Spleen (tissue), 11 donors: ENCODE data around the gene MOCS1. TPM values are rescaled to one million over a fixed set of nuclear protein-coding genes. Genes with fewer than 3 reads are reported as not detected.

Experiments used
- DNase-seq: peaks from one replicate; pipeline ENCODE4 v3.0.0-alpha.2; 2020
- H3K27ac ChIP-seq, 8 donors: fragments of 200-600 bp; sonication (generic) in 7 of 8; 1 replicate in 4 of 8; 2 replicates in 4 of 8; pipeline versions ENCODE4 v1.5.0 to v1.8.0; 2016 to 2021; ENCODE audit warnings: inconsistent platforms in 4 of 8, mild to moderate bottlenecking in 4 of 8, moderate library complexity in 1 of 8
- H3K27me3 ChIP-seq, 7 donors: fragments of 200-600 bp; sonication (generic) in 6 of 7; replicated peaks in 1 of 7; 1 replicate in 4 of 7; 2 replicates in 3 of 7; pipeline versions ENCODE4 v1.5.0 to v1.8.0; 2016 to 2021; ENCODE audit warnings: inconsistent platforms in 3 of 7, mild to moderate bottlenecking in 1 of 7
- H3K36me3 ChIP-seq, 6 donors: fragments of 200-600 bp; sonication (generic) in 5 of 6; 1 replicate in 4 of 6; 2 replicates in 2 of 6; pipeline versions ENCODE4 v1.5.0 to v1.8.0; 2016 to 2021; ENCODE audit warnings: inconsistent platforms in 2 of 6
- H3K4me1 ChIP-seq, 6 donors: fragments of 200-600 bp; sonication (generic) in 5 of 6; 1 replicate in 3 of 6; 2 replicates in 3 of 6; pipeline versions ENCODE4 v1.5.0 to v1.8.0; 2016 to 2021; ENCODE audit warnings: inconsistent platforms in 3 of 6
- H3K4me3 ChIP-seq, 8 donors: fragments of 200-600 bp; sonication (generic) in 7 of 8; 1 replicate in 4 of 8; 2 replicates in 4 of 8; pipeline versions ENCODE4 v1.5.0 to v1.8.0; 2016 to 2021; ENCODE audit warnings: inconsistent platforms in 4 of 8, mild to moderate bottlenecking in 4 of 8, moderate library complexity in 2 of 8
- H3K9me3 ChIP-seq, 8 donors: fragments of 200-600 bp; sonication (generic) in 7 of 8; 1 replicate in 4 of 8; 2 replicates in 4 of 8; pipeline versions ENCODE4 v1.5.0 to v1.8.0; 2016 to 2021; ENCODE audit warnings: inconsistent platforms in 4 of 8
- CTCF ChIP-seq, 11 experiments: fragments of 200-600 bp in 7 of 11; fragments of 450-650 bp in 4 of 11; sonication (generic) in 4 of 11; IDR thresholded peaks in 8 of 11; conservative IDR thresholded peaks in 3 of 11; 1 replicate in 7 of 11; 2 replicates in 4 of 11; pipeline versions ENCODE4 v1.4.0 to v1.8.0; 2016 to 2021; ENCODE audit warnings: antibody characterized with exemption in 11 of 11, inconsistent platforms in 4 of 11, mild to moderate bottlenecking in 1 of 11
- POLR2A ChIP-seq, 3 donors: fragments of 450-650 bp; IDR thresholded peaks; one replicate each; pipeline ENCODE4 v1.5.1; 2017; ENCODE audit warnings: antibody characterized with exemption in 3 of 3, mild to moderate bottlenecking in 1 of 3
- POLR2AphosphoS5 ChIP-seq, 3 donors: sonication (generic); formaldehyde crosslinking; IDR thresholded peaks; one replicate each; pipeline ENCODE4 v1.5.1; 2017; ENCODE audit warnings: antibody characterized with exemption in 3 of 3
- WGBS, 5 donors: extraction: QIAGEN DNeasy Blood & Tissue Kit in 3 of 5; methylation state at CpG; one replicate each; pipeline versions ENCODE4 v1.1.5 to v1.1.7; 2013 to 2018; 5-methylcytosine and 5-hydroxymethylcytosine counted together
- intact Hi-C: fragments of 100-400 bp; cut with DNase I; formaldehyde crosslinking; loops from one replicate; pipeline ENCODE4 v1.15.0; 2023; ENCODE audit warnings: low total_unique reads
- polyA plus RNA-seq, 3 donors: library from polyadenylated mRNA; stranded (reverse); fragments of 200-250 nt; gene quantifications; one replicate each; pipeline ENCODE4 v1.2.1, GENCODE V29; 2013
- total RNA-seq, 7 donors: library from RNA; depleted of rRNA in 3 of 7; stranded (reverse); fragments of >200 nt in 3 of 7; fragmentation: NEBNext Ultra II Directional in 4 of 7; extraction: Animal tissue kit (Norgen Biotek cat#: 25700) in 4 of 7; gene quantifications; one replicate each; pipeline versions ENCODE4 v1.1.0 to v1.2.1, GENCODE V29; 2016 to 2021
- donor health status: healthy with polysubstance abuse.
- donor health status: DM: no; HTN: no; CAD: no; lungs with moderate emphysema.
- donor health status: DM: no; HTN: no; CAD: no.
- donor health status: Bipolar disorder and iron deficiency.
- donor health status: healthy.
- donor health status: DM: no; HTN: no; CAD: no.
- donor health status: DM: yes; HTN: yes; CAD: no.

MOCS1 gene
- total and polyA plus RNA-seq, 10 donors, result 1.2 to 10.2 (median 5.6) TPM

DNA sequence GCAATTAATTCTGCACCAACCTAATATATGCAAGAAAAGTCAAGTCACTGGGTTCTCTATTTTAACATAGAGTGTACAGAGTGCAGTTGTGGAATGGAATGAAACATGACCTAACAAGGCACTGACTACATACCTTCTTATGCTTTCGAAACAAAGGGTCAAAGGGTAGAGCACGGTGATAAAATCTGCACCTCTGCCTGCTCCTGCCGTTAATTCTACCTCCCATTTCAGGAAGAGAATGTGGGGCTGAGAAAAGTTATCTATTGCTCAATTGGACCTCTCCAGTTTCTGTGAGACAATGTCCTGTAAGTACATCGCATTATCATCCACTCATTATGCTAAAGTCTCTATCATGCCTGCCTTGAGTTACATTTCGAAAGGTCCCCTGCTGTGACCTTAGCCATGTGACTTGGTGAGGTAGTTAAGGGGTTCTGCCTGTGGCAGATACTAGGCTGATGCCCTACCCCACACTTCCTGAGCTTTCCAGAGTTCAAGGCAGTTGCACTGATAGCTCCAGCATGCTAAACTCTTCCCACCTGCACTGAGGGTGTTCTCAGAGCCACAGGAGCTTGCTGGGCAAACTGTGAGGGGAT lies 14.0 kb upstream of the MOCS1 start:
- Histone ChIP-seq H3K27ac (no peak overlapping the region), H3K4me1 (no peaks in the 10 kb centered on the region), H3K27me3 (peaks cover 0 to 10% (median 0%) of the 10 kb centered on the region in 7 donors), H3K36me3 (no peaks in the 10 kb centered on the region), H3K4me3 (no peak overlapping the region), H3K9me3 (no peaks in the 10 kb centered on the region)
- 70 to 80% (median 74%) methylated on average over 5 of the region's 5 CpGs for WGBS, 5 donors
- TF ChIP-seq CTCF (IDR thresholded peaks at IDR 0.05 in 8 of 11, conservative IDR thresholded peaks at IDR 0.05 in 3 of 11), result no peak
- DNase-seq, result no peak
- intact Hi-C loops, result no loop called here

- intact Hi-C loops, result no loop called here
- Histone ChIP-seq H3K9me3 (no peaks in the 10 kb centered on the region), H3K4me3 (no peak overlapping the region), H3K27ac (no peak overlapping the region), H3K27me3 (peaks cover 0 to 10% (median 0%) of the 10 kb centered on the region in 7 donors), H3K4me1 (no peaks in the 10 kb centered on the region), H3K36me3 (no peaks in the 10 kb centered on the region)
- WGBS, 5 donors, result 50 to 65% (median 60%) methylated on average over 5 of the region's 5 CpGs
- DNase-seq, result no peak
- TF ChIP-seq CTCF (IDR thresholded peaks at IDR 0.05 in 8 of 11, conservative IDR thresholded peaks at IDR 0.05 in 3 of 11) (no peak), POLR2A (IDR thresholded peaks at IDR 0.05) (no peak), POLR2AphosphoS5 (IDR thresholded peaks at IDR 0.05) (no peak)
Observed at GRCh38 chr6:39947611-39948068, 13.4 kb upstream of the MOCS1 start.

DNA sequence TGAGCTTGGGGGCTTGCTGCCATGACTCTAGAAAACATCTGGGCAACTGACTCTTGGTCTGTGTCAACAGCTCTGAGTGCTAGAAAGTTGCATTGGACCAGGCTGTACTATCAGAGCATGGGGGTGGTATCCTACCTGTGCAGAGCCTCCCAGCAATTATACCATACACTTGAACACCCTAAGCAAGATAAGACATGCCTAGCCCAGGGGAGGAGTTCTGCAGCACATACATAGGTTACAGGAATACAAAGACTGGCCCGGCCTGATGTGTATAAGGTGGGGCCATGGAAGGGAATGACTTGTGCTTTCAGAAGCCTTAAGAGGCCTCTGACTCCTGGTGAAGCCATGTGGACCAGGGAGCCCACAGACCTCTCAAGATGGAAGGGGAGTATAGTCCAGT lies 11.4 kb upstream of the MOCS1 start:
- no peaks in the 10 kb centered on the region for H3K36me3 ChIP-seq
- DNase-seq, result no peak
- no peak overlapping the region for H3K27ac ChIP-seq
- H3K4me3 ChIP-seq, result no peak overlapping the region
- intact Hi-C loops, result no loop called here
- 81 to 100% (median 89%) methylated on average over 1 of the region's 1 CpG for WGBS, 5 donors
- H3K4me1 ChIP-seq, result no peaks in the 10 kb centered on the region
- H3K9me3 ChIP-seq, result no peaks in the 10 kb centered on the region
- TF ChIP-seq POLR2AphosphoS5 (IDR thresholded peaks at IDR 0.05) (no peak), CTCF (IDR thresholded peaks at IDR 0.05 in 8 of 11, conservative IDR thresholded peaks at IDR 0.05 in 3 of 11) (no peak), POLR2A (IDR thresholded peaks at IDR 0.05) (no peak)
- H3K27me3 ChIP-seq, result peaks cover 0 to 10% (median 0%) of the 10 kb centered on the region in 7 donors

DNA sequence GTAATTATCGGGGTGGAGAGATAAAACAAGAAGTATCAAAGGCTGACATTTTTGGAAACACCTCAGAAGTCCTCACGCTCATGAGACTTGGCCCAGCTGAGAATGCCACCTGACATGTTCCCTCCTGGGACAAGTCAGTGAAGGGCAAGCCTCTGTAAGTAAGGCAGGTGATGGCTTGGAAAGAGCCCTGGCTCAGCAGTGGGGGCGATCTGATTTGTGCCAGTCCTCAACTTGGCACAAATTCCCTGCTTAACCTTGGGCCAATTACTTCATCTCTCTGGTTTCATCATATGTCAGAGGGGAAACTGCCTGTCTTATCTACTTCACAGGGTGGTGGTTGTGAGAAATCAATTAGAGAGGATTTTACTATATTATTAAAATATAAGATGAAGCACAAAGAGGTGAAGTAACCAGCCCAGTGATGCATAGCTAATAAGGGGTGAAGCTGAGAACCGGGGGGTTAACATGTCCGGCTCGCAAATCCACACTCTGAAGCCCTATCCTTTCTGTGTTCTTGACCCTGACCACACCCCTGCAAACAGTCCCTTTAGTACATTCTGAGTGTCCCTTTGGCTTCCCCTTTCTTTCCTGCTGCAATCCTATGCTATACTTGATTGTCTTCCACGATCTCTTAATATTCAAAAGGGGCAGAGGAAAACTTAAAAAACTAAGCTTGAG lies 8.8 kb upstream of the MOCS1 start:
- WGBS, 5 donors, result 78 to 92% (median 84%) methylated on average over 7 of the region's 7 CpGs
- no peaks in the 10 kb centered on the region for H3K9me3 ChIP-seq
- H3K27ac ChIP-seq, result no peak overlapping the region
- TF ChIP-seq CTCF (IDR thresholded peaks at IDR 0.05 in 8 of 11, conservative IDR thresholded peaks at IDR 0.05 in 3 of 11) (no peak), POLR2AphosphoS5 (IDR thresholded peaks at IDR 0.05) (no peak), POLR2A (IDR thresholded peaks at IDR 0.05) (no peak)
- no peak overlapping the region for H3K4me3 ChIP-seq
- H3K36me3 ChIP-seq, result no peaks in the 10 kb centered on the region
- DNase-seq, result no peak
- H3K27me3 ChIP-seq, result no peaks in the 10 kb centered on the region
- intact Hi-C loops, result no loop called here
- H3K4me1 ChIP-seq, result no peaks in the 10 kb centered on the region
